GM18868 (cell line): ENCODE data around the gene SLC6A5.

Experiments
- ATAC-seq: cut with Tn5 transposase; IDR thresholded peaks from one replicate; pipeline ENCODE4 v1.9.1; 2021; ENCODE audit warnings: mild to moderate bottlenecking, moderate library complexity; ENCODE audit not compliant: unreplicated experiment

Gene SLC6A5

DNA sequence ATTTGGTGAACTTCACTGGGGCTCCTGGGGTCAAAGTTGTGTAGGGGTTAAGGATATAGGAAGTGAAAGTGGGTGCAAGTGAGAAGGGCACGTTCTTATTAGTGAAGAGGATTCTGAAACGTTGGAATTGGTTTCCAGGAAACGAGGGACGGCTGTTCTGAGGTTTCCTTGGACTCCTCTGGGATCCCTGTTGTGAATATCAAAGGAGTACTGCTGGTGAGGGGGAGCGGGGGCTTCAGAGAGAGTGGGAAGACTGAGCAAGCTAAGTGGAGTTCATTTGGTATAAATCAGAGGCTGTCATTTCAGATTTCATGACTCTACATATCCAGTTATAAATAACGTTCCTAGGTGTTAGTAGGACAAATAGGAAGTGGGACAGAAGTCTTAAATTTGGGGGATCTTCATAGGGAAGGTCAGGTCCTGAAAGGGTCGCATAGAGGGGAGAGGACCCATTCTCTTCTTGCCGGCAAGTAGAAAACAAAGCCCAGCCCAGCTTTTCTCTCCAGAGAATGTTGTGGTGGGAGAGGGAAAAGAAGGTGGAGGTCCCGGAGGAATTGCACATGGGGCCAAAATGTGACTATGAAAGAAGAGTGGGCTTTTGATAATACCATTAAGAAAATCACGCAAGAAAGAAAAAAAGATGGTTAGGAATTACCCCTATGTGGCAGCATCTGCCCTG is 68.9 kb downstream of the SLC6A5 start:
- no peak for ATAC-seq

DNA sequence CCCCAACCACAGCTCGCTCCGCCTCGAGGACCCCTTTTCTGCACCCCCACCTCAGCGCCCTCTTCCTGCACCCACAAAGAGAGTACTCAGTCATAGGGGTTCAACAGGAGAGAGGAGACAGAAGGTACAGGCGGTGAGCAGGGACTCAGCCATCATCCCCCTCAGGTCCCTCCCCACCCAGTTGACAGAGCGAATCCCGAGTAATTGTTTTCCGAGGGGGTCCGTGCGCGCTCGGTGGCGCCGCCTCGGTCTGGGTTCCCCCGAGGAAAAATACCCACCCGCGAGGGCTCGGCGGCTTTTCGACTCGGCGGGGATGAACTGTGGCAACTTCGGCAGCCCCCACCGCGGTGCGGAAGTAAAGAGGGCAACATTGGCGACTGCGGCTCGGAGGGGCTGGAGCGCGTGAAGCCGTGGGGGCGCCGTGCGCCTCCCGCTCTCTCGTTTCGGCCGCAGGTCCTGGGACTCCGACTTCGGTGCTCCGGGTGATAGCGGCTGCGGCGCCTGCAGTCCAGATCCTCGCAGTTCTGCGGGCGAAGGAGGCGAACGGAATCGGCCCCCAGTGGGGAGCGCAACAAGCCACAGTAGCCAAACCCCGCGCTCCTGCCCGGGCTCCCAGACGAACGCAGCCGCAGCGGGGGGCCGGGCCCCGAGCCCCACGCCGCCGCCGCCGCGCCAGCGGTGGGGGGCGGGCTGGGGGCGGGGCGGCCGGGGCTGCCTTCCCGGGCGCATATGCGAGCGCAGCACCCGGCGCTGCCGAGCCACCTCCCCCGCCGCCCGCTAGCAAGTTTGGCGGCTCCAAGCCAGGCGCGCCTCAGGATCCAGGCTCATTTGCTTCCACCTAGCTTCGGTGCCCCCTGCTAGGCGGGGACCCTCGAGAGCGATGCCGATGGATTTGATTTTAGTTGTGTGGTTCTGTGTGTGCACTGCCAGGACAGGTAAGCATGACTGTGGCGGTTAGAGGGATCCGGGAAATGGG is 69.7 kb downstream of the SLC6A5 start, which contains the start of gene NELL1:
TSS of gene NELL1 (plus strand) at position 743 of the 976 bp plus-strand sequence.
- ATAC-seq = no peak

DNA sequence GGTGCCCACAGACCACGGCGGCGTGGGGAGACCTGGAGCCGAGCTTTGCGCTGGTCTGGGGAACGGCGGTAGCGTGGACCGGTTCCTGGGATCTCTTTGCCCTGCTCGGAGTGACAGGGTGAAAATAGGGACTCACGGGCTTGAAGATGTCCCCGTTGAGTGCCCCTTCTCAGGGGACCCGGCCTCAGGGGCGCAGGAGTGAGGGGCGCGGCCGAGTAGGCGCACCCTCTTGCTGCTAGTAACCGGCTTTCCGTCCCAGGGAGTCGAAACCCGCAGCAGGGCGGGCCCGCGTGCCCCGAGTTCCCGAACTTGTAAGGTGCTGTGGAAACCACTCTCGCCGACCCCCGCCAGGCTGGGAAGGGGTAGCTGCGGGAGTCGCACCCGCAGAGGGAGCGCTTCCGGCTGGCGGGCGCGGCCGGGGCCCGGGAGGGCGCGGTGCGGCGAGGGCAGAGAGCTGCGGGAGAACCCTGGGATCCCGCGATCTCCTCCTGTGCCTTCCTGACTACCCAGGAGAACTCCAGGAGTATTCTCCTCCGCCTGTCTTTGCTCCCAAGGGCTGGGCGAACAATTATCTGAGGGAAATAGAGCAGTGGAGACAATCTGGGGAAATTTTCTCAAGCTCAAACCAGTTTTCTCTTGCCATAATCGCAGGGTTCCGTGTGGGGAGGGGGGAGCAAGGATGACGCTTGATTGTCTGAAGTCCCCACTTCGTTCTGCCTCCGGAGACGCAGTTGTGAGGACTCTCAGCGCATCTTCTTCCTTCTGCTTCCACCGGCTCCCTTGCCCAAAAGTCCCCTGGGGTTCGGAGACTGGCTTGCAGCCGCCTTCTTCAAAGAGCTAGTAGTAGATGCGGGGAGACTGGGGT is 70.6 kb downstream of the SLC6A5 start:
- ATAC-seq = no peak

GRCh38 chr11:20670932-20671403 is 71.6 kb downstream of the SLC6A5 start:
- no peak for ATAC-seq

DNA sequence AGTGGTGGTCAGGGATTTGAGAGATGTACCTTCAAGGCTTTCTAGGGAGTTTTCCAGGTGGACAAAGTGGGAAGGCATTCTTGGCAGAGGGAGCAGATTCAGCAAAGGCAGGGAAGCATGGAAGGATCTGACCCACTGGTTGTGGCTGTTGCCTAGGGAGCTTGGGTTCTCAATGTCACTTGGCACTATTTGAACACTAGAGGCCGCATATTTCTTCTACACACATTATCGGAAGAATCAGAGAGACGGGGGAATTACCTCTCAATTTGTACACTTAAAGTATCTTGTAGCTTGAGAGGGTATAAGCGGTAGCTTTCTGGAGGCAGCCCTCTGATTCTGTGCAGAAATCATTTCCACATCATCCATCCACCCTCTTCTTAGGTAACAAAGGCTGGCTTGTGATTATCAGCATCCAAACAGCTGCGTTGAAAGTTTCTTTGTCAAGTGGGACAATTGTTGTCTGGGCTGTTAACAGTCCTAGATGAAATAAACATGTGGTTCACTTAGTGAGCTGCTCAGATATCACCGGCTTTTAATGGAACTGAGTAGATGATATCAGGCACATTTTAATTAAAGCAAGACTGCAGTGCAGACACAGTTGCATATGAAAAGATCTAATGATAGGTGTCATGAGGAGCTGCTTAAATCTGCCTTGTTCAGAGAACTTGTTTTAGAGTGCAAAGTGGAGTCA is 72.6 kb downstream of the SLC6A5 start:
- ATAC-seq = peak; percentile 64

GRCh38 chr11:20672575-20672974 is 73.2 kb downstream of the SLC6A5 start:
- ATAC-seq = peak; percentile 32

GRCh38 chr11:20676658-20677057 is 77.2 kb downstream of the SLC6A5 start:
- ATAC-seq = no peak

GRCh38 chr11:20688761-20689160 is 89.4 kb downstream of the SLC6A5 start:
- no peak for ATAC-seq

DNA sequence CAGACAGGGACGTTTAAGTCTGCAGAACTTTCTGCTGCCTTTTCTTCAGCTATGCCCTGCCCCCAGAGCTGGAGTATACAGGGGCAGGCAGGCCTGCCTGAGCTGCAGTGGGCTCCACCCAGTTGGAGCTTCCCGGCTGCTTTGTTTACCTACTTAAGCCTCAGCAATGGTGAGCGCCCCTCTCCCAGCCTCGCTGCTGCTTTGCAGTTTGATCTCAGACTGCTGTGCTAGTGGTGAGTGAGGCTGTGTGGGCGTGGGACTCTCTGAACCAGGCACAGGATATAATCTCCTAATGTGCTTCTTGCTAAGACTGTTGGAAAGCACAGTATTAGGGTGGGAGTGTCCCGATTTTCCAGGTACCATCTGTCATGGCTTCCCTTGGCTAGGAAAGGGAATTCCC is 108.5 kb downstream of the SLC6A5 start:
- no peak for ATAC-seq
